Calu3 (cell line): ENCODE measurements around the gene FAM20C. TPM values are rescaled to one million over a fixed set of nuclear protein-coding genes. Genes with fewer than 3 reads are reported as not detected.

Experiments
- BruUV-seq: library from RNA; stranded (reverse); fragments of 400-500 nt; replicated peaks from 2 replicates; lab custom pipeline; 2021; lab: Mats Ljungman, UMichigan
- CTCF ChIA-PET: fragments of 300-600 bp; sonication (Branson Sonifier 250); formaldehyde crosslinking; loops from one replicate; lab custom pipeline; 2022; ENCODE audit warnings: antibody characterized with exemption; lab: Charles Lee
- DNase-seq: peaks from one replicate; pipeline ENCODE4 v3.0.0; 2022
- H3K27ac Mint-ChIP-seq: one replicate; pipeline ENCODE4 v1.8.0; 2022; ENCODE audit warnings: mixed read lengths; ENCODE audit not compliant: unreplicated experiment
- H3K27me3 Mint-ChIP-seq: one replicate; pipeline ENCODE4 v1.8.0; 2022; ENCODE audit warnings: mixed read lengths; ENCODE audit not compliant: unreplicated experiment
- H3K36me3 Mint-ChIP-seq: one replicate; pipeline ENCODE4 v1.8.0; 2022; ENCODE audit warnings: mild to moderate bottlenecking, moderate library complexity, mixed read lengths; ENCODE audit not compliant: insufficient read depth, unreplicated experiment
- H3K4me1 Mint-ChIP-seq: one replicate; pipeline ENCODE4 v1.8.0; 2022; ENCODE audit warnings: mild to moderate bottlenecking, low read depth, mixed read lengths; ENCODE audit not compliant: unreplicated experiment
- H3K4me3 Mint-ChIP-seq: one replicate; pipeline ENCODE4 v1.8.0; 2022; ENCODE audit warnings: mild to moderate bottlenecking, low read depth, moderate library complexity, mixed read lengths; ENCODE audit not compliant: unreplicated experiment
- H3K9me3 Mint-ChIP-seq: one replicate; pipeline ENCODE4 v1.8.0; 2022; ENCODE audit warnings: low read depth, mixed read lengths; ENCODE audit not compliant: unreplicated experiment
- CTCF ChIP-seq: fragments of 200-600 bp; IDR thresholded peaks from one replicate; pipeline ENCODE4 v1.8.0; 2022; ENCODE audit warnings: antibody characterized with exemption; ENCODE audit not compliant: unreplicated experiment
- intact Hi-C: fragments of 100-400 bp; cut with micrococcal nuclease; formaldehyde crosslinking; loops from one replicate; pipeline ENCODE4 v1.10.0; 2022; ENCODE audit not compliant: unreplicated experiment
- total RNA-seq: library from RNA; stranded (reverse); gene quantifications from 2 replicates; pipeline ENCODE4 v1.2.3, GENCODE V29; 2022

FAM20C gene
- total RNA-seq, 1 experiment from 2014 or later = 9.1 TPM

GRCh38 chr7:167976-168791 is 24.2 kb upstream of the FAM20C start:
- Mint-ChIP-seq H3K4me1 (peaks cover 16% of the 10 kb centered on the region), H3K9me3 (peaks cover 2% of the 10 kb centered on the region), H3K36me3 (peaks cover 6% of the 10 kb centered on the region), H3K27me3 (peaks cover 100% of the 10 kb centered on the region), H3K27ac (no peak overlapping the region), H3K4me3 (no peak overlapping the region)
- intact Hi-C loops = no loop called here
- no TSS peak for BruUV-seq
- CTCF ChIA-PET = interaction anchor here (0.6 to 1.4 kb wide), 3 partner anchors 16 to 532 kb away, joined by 3 read pairs; no protein-coding TSS in a partner anchor
- TF ChIP-seq CTCF = no peak
- no peak for DNase-seq

GRCh38 chr7:169276-170172 is 22.8 kb upstream of the FAM20C start:
- peaks cover 2% of the 10 kb centered on the region for H3K9me3 Mint-ChIP-seq
- H3K4me1 Mint-ChIP-seq = peaks cover 16% of the 10 kb centered on the region
- DNase-seq = no peak
- no TSS peak for BruUV-seq
- CTCF ChIA-PET = no interaction called here
- peaks cover 95% of the 10 kb centered on the region for H3K27me3 Mint-ChIP-seq
- no peak overlapping the region for H3K27ac Mint-ChIP-seq
- no peak for TF ChIP-seq CTCF
- intact Hi-C loops = no loop called here
- no peak overlapping the region for H3K4me3 Mint-ChIP-seq
- H3K36me3 Mint-ChIP-seq = peaks cover 5% of the 10 kb centered on the region

- H3K4me1 Mint-ChIP-seq = peaks cover 4% of the 10 kb centered on the region
- no peak for TF ChIP-seq CTCF
- peaks cover 5% of the 10 kb centered on the region for H3K36me3 Mint-ChIP-seq
- peaks cover 83% of the 10 kb centered on the region for H3K27me3 Mint-ChIP-seq
- H3K4me3 Mint-ChIP-seq = no peak overlapping the region
- DNase-seq = no peak
- no TSS peak for BruUV-seq
- H3K9me3 Mint-ChIP-seq = peaks cover 2% of the 10 kb centered on the region
- CTCF ChIA-PET = no interaction called here
- H3K27ac Mint-ChIP-seq = no peak overlapping the region
- intact Hi-C loops = no loop called here
These were observed 21.6 kb upstream of the FAM20C start for GRCh38 chr7:170551-171363.

- DNase-seq = no peak
- Mint-ChIP-seq H3K4me3 (no peak overlapping the region), H3K4me1 (no peaks in the 10 kb centered on the region), H3K27me3 (peaks cover 76% of the 10 kb centered on the region), H3K9me3 (peaks cover 2% of the 10 kb centered on the region), H3K36me3 (peaks cover 5% of the 10 kb centered on the region), H3K27ac (no peak overlapping the region)
- CTCF ChIA-PET = no interaction called here
- no TSS peak for BruUV-seq
- no peak for TF ChIP-seq CTCF
- intact Hi-C loops = no loop called here
These were observed 20.9 kb upstream of the FAM20C start for GRCh38 chr7:171364-171904.
